Activated naive CD8-positive, alpha-beta T cell treated with anti-CD3 and anti-CD28 coated beads, Interleukin-2, amount 50 U/mL, for 24 hours (primary cell): ENCODE data around the gene CTCF.
A peak's percentile ranks its signal among the peaks of the same experiment; 100 is the strongest.
"Not testable (repeated sequence)": the region's sequence is repeated elsewhere in the genome, so short reads cannot be mapped to it uniquely, and the experiment has no call there.

ENCODE experiments used
- ATAC-seq: fragments of 150-1000 bp; cut with Tn5 transposase; one replicate; pipeline ENCODE4 v1.10.0; 2021
- DNase-seq: peaks from one replicate; pipeline ENCODE4 v3.0.0; 2021
- H3K27ac Mint-ChIP-seq: one replicate; pipeline ENCODE4 v1.8.0; 2021; ENCODE audit warnings: mild to moderate bottlenecking, mixed read lengths
- H3K27me3 Mint-ChIP-seq: one replicate; pipeline ENCODE4 v1.8.0; 2021; ENCODE audit warnings: mixed read lengths
- H3K36me3 Mint-ChIP-seq: one replicate; pipeline ENCODE4 v1.8.0; 2021; ENCODE audit warnings: low read depth, mixed read lengths
- H3K4me1 Mint-ChIP-seq: one replicate; pipeline ENCODE4 v1.8.0; 2021; ENCODE audit warnings: mixed read lengths
- H3K4me3 Mint-ChIP-seq: one replicate; pipeline ENCODE4 v1.8.0; 2021; ENCODE audit warnings: mild to moderate bottlenecking, moderate library complexity, mixed read lengths
- H3K9me3 Mint-ChIP-seq: one replicate; pipeline ENCODE4 v1.8.0; 2021; ENCODE audit warnings: mixed read lengths

Gene CTCF

GRCh38 chr16:67562526-67562917 is at the start of gene CTCF:
TSS of gene CTCF (plus strand) at chr16:67562526. CDS start at chr16:67610833, 48,307 bp downstream.
- Mint-ChIP-seq H3K36me3 (peaks cover 12% of the 10 kb centered on the region), H3K27me3 (no peaks in the 10 kb centered on the region), H3K27ac (peak within 1 kb of the TSS; percentile 75), H3K9me3 (no peaks in the 10 kb centered on the region), H3K4me3 (peak within 1 kb of the TSS; percentile 88), H3K4me1 (peaks cover 52% of the 10 kb centered on the region)
- peak; percentile 45 for ATAC-seq
- peak; percentile 85 for DNase-seq

GRCh38 chr16:67513892-67514291 is 48.4 kb upstream of the CTCF start:
- H3K4me3 Mint-ChIP-seq, H3K36me3 Mint-ChIP-seq, H3K27ac Mint-ChIP-seq, ATAC-seq, H3K27me3 Mint-ChIP-seq, H3K9me3 Mint-ChIP-seq, DNase-seq: not testable (repeated sequence)
- peaks cover 27% of the 10 kb centered on the region for H3K4me1 Mint-ChIP-seq

- H3K4me1 Mint-ChIP-seq: peaks cover 27% of the 10 kb centered on the region
- DNase-seq (peak; percentile 80), ATAC-seq (peak; percentile 82)
- no peaks in the 10 kb centered on the region for H3K36me3 Mint-ChIP-seq
- H3K4me3 Mint-ChIP-seq: no peak overlapping the region
- H3K27ac Mint-ChIP-seq: peak overlapping the region; percentile 25
- no peaks in the 10 kb centered on the region for H3K27me3 Mint-ChIP-seq
- no peaks in the 10 kb centered on the region for H3K9me3 Mint-ChIP-seq
These were observed 47.9 kb upstream of the CTCF start for GRCh38 chr16:67514382-67514828.

GRCh38 chr16:67516296-67517154 is 45.8 kb upstream of the CTCF start:
- DNase-seq (no peak), ATAC-seq (no peak)
- H3K27ac Mint-ChIP-seq: peak overlapping the region; percentile 23
- H3K4me1 Mint-ChIP-seq: peaks cover 38% of the 10 kb centered on the region
- no peaks in the 10 kb centered on the region for H3K36me3 Mint-ChIP-seq
- no peak overlapping the region for H3K4me3 Mint-ChIP-seq
- no peaks in the 10 kb centered on the region for H3K27me3 Mint-ChIP-seq
- H3K9me3 Mint-ChIP-seq: no peaks in the 10 kb centered on the region

GRCh38 chr16:67517155-67517445 is 45.2 kb upstream of the CTCF start:
- Mint-ChIP-seq H3K4me1 (peaks cover 42% of the 10 kb centered on the region), H3K9me3 (no peaks in the 10 kb centered on the region), H3K27me3 (no peaks in the 10 kb centered on the region), H3K4me3 (no peak overlapping the region), H3K27ac (no peak overlapping the region), H3K36me3 (no peaks in the 10 kb centered on the region)
- DNase-seq: no peak
- ATAC-seq: no peak

- Mint-ChIP-seq H3K4me1 (peaks cover 45% of the 10 kb centered on the region), H3K36me3 (no peaks in the 10 kb centered on the region), H3K27ac (no peak overlapping the region), H3K9me3 (no peaks in the 10 kb centered on the region), H3K4me3 (no peak overlapping the region), H3K27me3 (no peaks in the 10 kb centered on the region)
- ATAC-seq: no peak
- no peak for DNase-seq
These were observed 44.5 kb upstream of the CTCF start for GRCh38 chr16:67517661-67518423.

- H3K4me3 Mint-ChIP-seq: no peak overlapping the region
- H3K4me1 Mint-ChIP-seq: peaks cover 46% of the 10 kb centered on the region
- ATAC-seq (no peak), DNase-seq (no peak)
- no peaks in the 10 kb centered on the region for H3K27me3 Mint-ChIP-seq
- no peaks in the 10 kb centered on the region for H3K9me3 Mint-ChIP-seq
- peak overlapping the region; percentile 7 for H3K27ac Mint-ChIP-seq
- H3K36me3 Mint-ChIP-seq: no peaks in the 10 kb centered on the region
These were observed 43.6 kb upstream of the CTCF start for GRCh38 chr16:67518676-67519075.

- H3K36me3 Mint-ChIP-seq: no peaks in the 10 kb centered on the region
- peaks cover 45% of the 10 kb centered on the region for H3K4me1 Mint-ChIP-seq
- no peak overlapping the region for H3K4me3 Mint-ChIP-seq
- no peaks in the 10 kb centered on the region for H3K27me3 Mint-ChIP-seq
- no peak overlapping the region for H3K27ac Mint-ChIP-seq
- no peaks in the 10 kb centered on the region for H3K9me3 Mint-ChIP-seq
- ATAC-seq: no peak
- DNase-seq: no peak
These were observed 43.1 kb upstream of the CTCF start for GRCh38 chr16:67519242-67519641.

- peak; percentile 94 for ATAC-seq
These were observed 41.1 kb upstream of the CTCF start for GRCh38 chr16:67521095-67521804.

GRCh38 chr16:67525176-67525860 is 37.0 kb upstream of the CTCF start:
- DNase-seq (no peak), ATAC-seq (no peak)
- no peak overlapping the region for H3K27ac Mint-ChIP-seq
- H3K4me3 Mint-ChIP-seq: no peak overlapping the region
- H3K9me3 Mint-ChIP-seq: no peaks in the 10 kb centered on the region
- H3K27me3 Mint-ChIP-seq: peaks cover 6% of the 10 kb centered on the region
- no peaks in the 10 kb centered on the region for H3K36me3 Mint-ChIP-seq
- H3K4me1 Mint-ChIP-seq: peaks cover 22% of the 10 kb centered on the region

More at GRCh38 chr16:67521095-67521804, 41.1 kb upstream of the CTCF start:
- peak overlapping the region; percentile 83 for H3K4me3 Mint-ChIP-seq
- no peaks in the 10 kb centered on the region for H3K9me3 Mint-ChIP-seq
- H3K27me3 Mint-ChIP-seq: no peaks in the 10 kb centered on the region
- DNase-seq: peak; percentile 98
- peaks cover 36% of the 10 kb centered on the region for H3K4me1 Mint-ChIP-seq
- no peaks in the 10 kb centered on the region for H3K36me3 Mint-ChIP-seq
- H3K27ac Mint-ChIP-seq: peak overlapping the region; percentile 95

- Mint-ChIP-seq H3K9me3 (no peaks in the 10 kb centered on the region), H3K27me3 (peaks cover 14% of the 10 kb centered on the region), H3K4me3 (no peak overlapping the region), H3K36me3 (no peaks in the 10 kb centered on the region), H3K4me1 (peaks cover 25% of the 10 kb centered on the region), H3K27ac (no peak overlapping the region)
- DNase-seq: no peak
- ATAC-seq: no peak
These were observed 36.1 kb upstream of the CTCF start for GRCh38 chr16:67526149-67526791.

- peaks cover 19% of the 10 kb centered on the region for H3K4me1 Mint-ChIP-seq
- H3K27me3 Mint-ChIP-seq: peaks cover 18% of the 10 kb centered on the region
- no peak within 1 kb of the TSS for H3K27ac Mint-ChIP-seq
- H3K9me3 Mint-ChIP-seq: no peaks in the 10 kb centered on the region
- no peaks in the 10 kb centered on the region for H3K36me3 Mint-ChIP-seq
- DNase-seq (peak; percentile 56), ATAC-seq (peak; percentile 38)
- peak within 1 kb of the TSS; percentile 79 for H3K4me3 Mint-ChIP-seq
These were observed 34.0 kb upstream of the CTCF start, which contains the start of gene RIPOR1 for GRCh38 chr16:67528222-67528869. TSS of gene RIPOR1 (plus strand) at chr16:67528829. CDS start at chr16:67538447, 9,618 bp downstream.

- H3K27ac Mint-ChIP-seq: no peak overlapping the region
- ATAC-seq (peak; percentile 25), DNase-seq (no peak)
- peaks cover 18% of the 10 kb centered on the region for H3K27me3 Mint-ChIP-seq
- H3K36me3 Mint-ChIP-seq: no peaks in the 10 kb centered on the region
- peak overlapping the region; percentile 79 for H3K4me3 Mint-ChIP-seq
- no peaks in the 10 kb centered on the region for H3K9me3 Mint-ChIP-seq
- H3K4me1 Mint-ChIP-seq: peaks cover 21% of the 10 kb centered on the region
These were observed 33.3 kb upstream of the CTCF start for GRCh38 chr16:67528870-67529581.
